Caco-2 (cell line): ENCODE measurements around the gene BAAT. TPM values are rescaled to one million over a fixed set of nuclear protein-coding genes. Genes with fewer than 3 reads are reported as not detected.

ENCODE experiments used
- BruUV-seq: library from RNA; stranded (reverse); fragments of 400-500 nt; replicated peaks from 2 replicates; lab custom pipeline; 2021; lab: Mats Ljungman, UMichigan
- CTCF ChIA-PET: fragments of 300-600 bp; sonication (Branson Sonifier 250); formaldehyde crosslinking; loops from one replicate; lab custom pipeline; 2022; ENCODE audit warnings: antibody characterized with exemption; lab: Charles Lee
- POLR2A ChIA-PET: fragments of 300-600 bp; sonication (Branson Sonifier 250); formaldehyde crosslinking; loops from one replicate; lab custom pipeline; 2022; ENCODE audit warnings: antibody characterized with exemption; lab: Charles Lee
- DNase-seq, 2 experiments: peaks; one replicate each; pipeline versions ENCODE4 v3.0.0 to v3.0.0-alpha.2; 2020 to 2022
- H3K27me3 ChIP-seq: replicated peaks from 2 replicates; pipeline ENCODE4 v1.6.0; 2011; ENCODE audit warnings: low read length; ENCODE audit not compliant: control insufficient read depth, insufficient read depth
- H3K36me3 ChIP-seq: 2 replicates; pipeline ENCODE4 v1.5.1; 2011; ENCODE audit warnings: low read length; ENCODE audit not compliant: control insufficient read depth, insufficient read depth
- H3K4me1 ChIP-seq: fragments of 250-450 bp; sonication (Bioruptor Pico); 2 replicates; pipeline ENCODE4 v1.5.1; 2020; ENCODE audit warnings: mild to moderate bottlenecking
- H3K4me3 ChIP-seq: 2 replicates; pipeline ENCODE4 v1.5.1; 2011; ENCODE audit warnings: low read depth, mild to moderate bottlenecking, control low read depth, low read length
- H3K9me3 ChIP-seq: fragments of 250-450 bp; sonication (Bioruptor Pico); 2 replicates; pipeline ENCODE4 v1.5.1; 2020; ENCODE audit warnings: mild to moderate bottlenecking, moderate library complexity
- H3K27ac Mint-ChIP-seq: one replicate; pipeline ENCODE4 v1.8.0; 2022; ENCODE audit warnings: mixed read lengths; ENCODE audit not compliant: unreplicated experiment
- H3K27me3 Mint-ChIP-seq: one replicate; pipeline ENCODE4 v1.8.0; 2022; ENCODE audit warnings: mixed read lengths; ENCODE audit not compliant: insufficient read depth, unreplicated experiment
- H3K36me3 Mint-ChIP-seq: one replicate; pipeline ENCODE4 v1.8.0; 2022; ENCODE audit warnings: mild to moderate bottlenecking, mixed read lengths; ENCODE audit not compliant: insufficient read depth, unreplicated experiment
- H3K4me1 Mint-ChIP-seq: one replicate; pipeline ENCODE4 v1.8.0; 2022; ENCODE audit warnings: low read depth, mixed read lengths; ENCODE audit not compliant: unreplicated experiment
- H3K4me3 Mint-ChIP-seq: one replicate; pipeline ENCODE4 v1.8.0; 2022; ENCODE audit warnings: mild to moderate bottlenecking, moderate library complexity, mixed read lengths; ENCODE audit not compliant: unreplicated experiment
- H3K9me3 Mint-ChIP-seq: one replicate; pipeline ENCODE4 v1.8.0; 2022; ENCODE audit warnings: mixed read lengths; ENCODE audit not compliant: unreplicated experiment
- CTCF ChIP-seq, 2 experiments: fragments of 200-600 bp in 1 of 2; IDR thresholded peaks; 1 replicate in 1 of 2; 2 replicates in 1 of 2; pipeline versions ENCODE4 v1.5.1 to v1.8.0; 2011 to 2022; ENCODE audit warnings: antibody characterized with exemption in 1 of 2, control low read depth in 1 of 2, inconsistent platforms in 1 of 2, low read depth in 1 of 2, low read length in 1 of 2, mild to moderate bottlenecking in 1 of 2, moderate library complexity in 1 of 2; ENCODE audit not compliant: insufficient read depth in 1 of 2, severe bottlenecking in 1 of 2, unreplicated experiment in 1 of 2
- intact Hi-C: fragments of 100-400 bp; cut with micrococcal nuclease; formaldehyde crosslinking; loops from one replicate; pipeline ENCODE4 v1.10.0; 2022; ENCODE audit not compliant: unreplicated experiment
- total RNA-seq: library from RNA; stranded (reverse); gene quantifications from 2 replicates; pipeline ENCODE4 v1.2.3, GENCODE V29; 2022

Gene BAAT
- total RNA-seq, 1 experiment from 2014 or later: 1.1 TPM

GRCh38 chr9:101323129-101323528 is 61.7 kb downstream of the BAAT start:
- BruUV-seq: no TSS peak
- Mint-ChIP-seq H3K36me3 (peaks cover 8% of the 10 kb centered on the region), H3K4me3 (peak overlapping the region; percentile 22), H3K9me3 (peaks cover 13% of the 10 kb centered on the region), H3K27ac (peak overlapping the region; percentile 67), H3K4me1 (peaks cover 7% of the 10 kb centered on the region), H3K27me3 (no peaks in the 10 kb centered on the region)
- Histone ChIP-seq H3K36me3 (no peaks in the 10 kb centered on the region), H3K9me3 (peaks cover 37% of the 10 kb centered on the region), H3K4me1 (peaks cover 43% of the 10 kb centered on the region), H3K4me3 (no peak overlapping the region), H3K27me3 (no peaks in the 10 kb centered on the region)
- ChIA-PET CTCF (no interaction called here), POLR2A (no interaction called here)
- intact Hi-C loops: loop anchor here (5.0 kb wide), 1 partner anchor 124 kb away; no protein-coding TSS in a partner anchor
- DNase-seq: no peak
- no peak for TF ChIP-seq CTCF (IDR thresholded peaks at IDR 0.05; ENCODE audit: insufficient read depth in 1 of 2, low read depth in 1 of 2, low read length in 1 of 2, severe bottlenecking in 1 of 2, unreplicated experiment in 1 of 2)

- no peak for DNase-seq
- H3K4me1 ChIP-seq: peaks cover 11% of the 10 kb centered on the region
- intact Hi-C loops: no loop called here
- H3K4me1 Mint-ChIP-seq: peaks cover 6% of the 10 kb centered on the region
- H3K27me3 ChIP-seq: no peaks in the 10 kb centered on the region
- no peak overlapping the region for H3K27ac Mint-ChIP-seq
- CTCF ChIA-PET: no interaction called here
- no peaks in the 10 kb centered on the region for H3K9me3 ChIP-seq
- POLR2A ChIA-PET: no interaction called here
- no peak overlapping the region for H3K4me3 ChIP-seq
- no peaks in the 10 kb centered on the region for H3K27me3 Mint-ChIP-seq
- H3K36me3 ChIP-seq: no peaks in the 10 kb centered on the region
- BruUV-seq: no TSS peak
- TF ChIP-seq CTCF (IDR thresholded peaks at IDR 0.05; ENCODE audit: insufficient read depth in 1 of 2, low read depth in 1 of 2, low read length in 1 of 2, severe bottlenecking in 1 of 2, unreplicated experiment in 1 of 2): no peak
- peaks cover 4% of the 10 kb centered on the region for H3K36me3 Mint-ChIP-seq
- H3K4me3 Mint-ChIP-seq: no peak overlapping the region
- H3K9me3 Mint-ChIP-seq: no peaks in the 10 kb centered on the region
Observed at GRCh38 chr9:101317735-101318134, 67.1 kb downstream of the BAAT start.

- DNase-seq: no peak
- H3K27me3 ChIP-seq: no peaks in the 10 kb centered on the region
- H3K36me3 ChIP-seq: no peaks in the 10 kb centered on the region
- CTCF ChIA-PET: no interaction called here
- H3K4me3 ChIP-seq: no peak overlapping the region
- TF ChIP-seq CTCF (IDR thresholded peaks at IDR 0.05; ENCODE audit: insufficient read depth in 1 of 2, low read depth in 1 of 2, low read length in 1 of 2, severe bottlenecking in 1 of 2, unreplicated experiment in 1 of 2): no peak
- POLR2A ChIA-PET: no interaction called here
- no TSS peak for BruUV-seq
- intact Hi-C loops: no loop called here
- no peaks in the 10 kb centered on the region for H3K9me3 Mint-ChIP-seq
- no peak overlapping the region for H3K4me3 Mint-ChIP-seq
- H3K4me1 ChIP-seq: peaks cover 11% of the 10 kb centered on the region
- peaks cover 4% of the 10 kb centered on the region for H3K36me3 Mint-ChIP-seq
- H3K9me3 ChIP-seq: no peaks in the 10 kb centered on the region
- H3K4me1 Mint-ChIP-seq: peaks cover 6% of the 10 kb centered on the region
- H3K27me3 Mint-ChIP-seq: no peaks in the 10 kb centered on the region
- H3K27ac Mint-ChIP-seq: no peak overlapping the region
Observed at GRCh38 chr9:101315112-101315450, 69.7 kb downstream of the BAAT start.
